H9 (cell line): ENCODE results near the gene CBX5. TPM values are rescaled to one million over a fixed set of nuclear protein-coding genes. Genes with fewer than 3 reads are reported as not detected.

ENCODE experiments used
- DNase-seq: peaks from one replicate; pipeline ENCODE4 v3.0.0-alpha.2; 2017
- H2AFZ ChIP-seq: one replicate; pipeline ENCODE4 v1.6.1; 2013; ENCODE audit warnings: mild to moderate bottlenecking, low read length, control low read depth, moderate library complexity
- H2AK5ac ChIP-seq: 2 replicates; pipeline ENCODE4 v1.6.1; 2013; ENCODE audit warnings: low read length, control low read depth, mixed read lengths; ENCODE audit not compliant: insufficient read length
- H2BK120ac ChIP-seq: one replicate; pipeline ENCODE4 v1.6.1; 2013; ENCODE audit warnings: low read depth, mild to moderate bottlenecking, low read length, control low read depth, inconsistent platforms; ENCODE audit not compliant: poor library complexity, severe bottlenecking
- H2BK12ac ChIP-seq: 2 replicates; pipeline ENCODE4 v1.6.1; 2013; ENCODE audit warnings: low read length, control low read depth, mixed read lengths, low read depth; ENCODE audit not compliant: insufficient read length
- H2BK15ac ChIP-seq: 2 replicates; pipeline ENCODE4 v1.6.1; 2013; ENCODE audit warnings: low read depth, low read length, control low read depth
- H2BK20ac ChIP-seq: one replicate; pipeline ENCODE4 v1.6.1; 2013; ENCODE audit warnings: low read depth, mild to moderate bottlenecking, low read length, control low read depth, inconsistent platforms; ENCODE audit not compliant: poor library complexity, severe bottlenecking
- H2BK5ac ChIP-seq: 2 replicates; pipeline ENCODE4 v1.6.1; 2013; ENCODE audit warnings: low read length, control low read depth, mixed read lengths; ENCODE audit not compliant: insufficient read length
- H3K14ac ChIP-seq: 2 replicates; pipeline ENCODE4 v1.6.1; 2013; ENCODE audit warnings: low read length, control low read depth; ENCODE audit not compliant: insufficient read depth
- H3K18ac ChIP-seq: 2 replicates; pipeline ENCODE4 v1.6.1; 2013; ENCODE audit warnings: low read depth, mild to moderate bottlenecking, mixed read lengths, low read length, control low read depth; ENCODE audit not compliant: insufficient read length
- H3K23ac ChIP-seq: 2 replicates; pipeline ENCODE4 v1.6.1; 2013; ENCODE audit warnings: low read length, control low read depth, mixed read lengths, low read depth; ENCODE audit not compliant: insufficient read length
- H3K23me2 ChIP-seq: 2 replicates; pipeline ENCODE4 v1.6.1; 2013; ENCODE audit warnings: low read depth, mild to moderate bottlenecking, mixed read lengths, low read length, control low read depth; ENCODE audit not compliant: insufficient read length, poor library complexity, severe bottlenecking
- H3K27ac ChIP-seq: 2 replicates; pipeline ENCODE4 v1.5.1; 2013; ENCODE audit warnings: low read length, control low read depth, mixed read lengths, low read depth; ENCODE audit not compliant: insufficient read length
- H3K27me3 ChIP-seq: 2 replicates; pipeline ENCODE4 v1.6.1; 2013; ENCODE audit warnings: low read length, control low read depth, inconsistent platforms; ENCODE audit not compliant: insufficient read depth
- H3K4ac ChIP-seq: 2 replicates; pipeline ENCODE4 v1.6.1; 2013; ENCODE audit warnings: low read depth, mild to moderate bottlenecking, control low read depth, inconsistent platforms, low read length, moderate library complexity
- H3K4me1 ChIP-seq: 2 replicates; pipeline ENCODE4 v1.6.1; 2013; ENCODE audit warnings: low read length, control low read depth, inconsistent platforms; ENCODE audit not compliant: insufficient read depth
- H3K4me2 ChIP-seq: 2 replicates; pipeline ENCODE4 v1.6.1; 2013; ENCODE audit warnings: low read length, control low read depth, mixed read lengths; ENCODE audit not compliant: insufficient read length, insufficient read depth
- H3K56ac ChIP-seq: 2 replicates; pipeline ENCODE4 v1.6.1; 2013; ENCODE audit warnings: low read depth, mild to moderate bottlenecking, mixed read lengths, low read length, control low read depth; ENCODE audit not compliant: insufficient read length
- H3K79me1 ChIP-seq: 2 replicates; pipeline ENCODE4 v1.6.1; 2013; ENCODE audit warnings: low read depth, mild to moderate bottlenecking, moderate library complexity, low read length, control low read depth, inconsistent platforms; ENCODE audit not compliant: insufficient read depth, poor library complexity, severe bottlenecking
- H3K79me2 ChIP-seq: 2 replicates; pipeline ENCODE4 v1.6.1; 2013; ENCODE audit warnings: low read length, control low read depth, inconsistent platforms; ENCODE audit not compliant: insufficient read depth
- H3K9ac ChIP-seq: 2 replicates; pipeline ENCODE4 v1.6.1; 2013; ENCODE audit warnings: low read length, control low read depth, mixed read lengths; ENCODE audit not compliant: insufficient read length; ENCODE audit errors: extremely low read depth
- H3K9me3 ChIP-seq: one replicate; pipeline ENCODE4 v1.6.1; 2013; ENCODE audit warnings: low read depth, low read length, inconsistent platforms; ENCODE audit not compliant: control insufficient read depth
- H3T11ph ChIP-seq: one replicate; pipeline ENCODE4 v1.6.1; 2013; ENCODE audit warnings: mild to moderate bottlenecking, low read length, control low read depth, inconsistent platforms
- H4K20me1 ChIP-seq: one replicate; pipeline ENCODE4 v1.6.1; 2013; ENCODE audit not compliant: control insufficient read depth, insufficient read length, insufficient read depth
- H4K5ac ChIP-seq: 2 replicates; pipeline ENCODE4 v1.6.1; 2013; ENCODE audit warnings: low read depth, mild to moderate bottlenecking, mixed read lengths, low read length, control low read depth; ENCODE audit not compliant: insufficient read length
- H4K8ac ChIP-seq: replicated peaks from 2 replicates; pipeline ENCODE4 v1.6.1; 2013; ENCODE audit warnings: low read length, control low read depth, mixed read lengths, low read depth; ENCODE audit not compliant: insufficient read length
- H4K91ac ChIP-seq: 2 replicates; pipeline ENCODE4 v1.6.1; 2013; ENCODE audit warnings: low read depth, mild to moderate bottlenecking, moderate library complexity, mixed read lengths, low read length, control low read depth; ENCODE audit not compliant: insufficient read length
- H3K27ac Mint-ChIP-seq, 3 experiments: 2 replicates in 2 of 3; 3 replicates in 1 of 3; pipeline ENCODE4 v1.8.0; 2020 to 2021; ENCODE audit warnings: mixed read lengths in 3 of 3, mild to moderate bottlenecking in 1 of 3, moderate library complexity in 1 of 3
- H3K27me3 Mint-ChIP-seq: 2 replicates; pipeline ENCODE4 v1.8.0; 2021; ENCODE audit warnings: low read depth, mild to moderate bottlenecking, moderate library complexity, mixed read lengths
- H3K36me3 Mint-ChIP-seq, 3 experiments: 2 replicates in 2 of 3; 3 replicates in 1 of 3; pipeline ENCODE4 v1.8.0; 2020 to 2021; ENCODE audit warnings: low read depth in 3 of 3, mixed read lengths in 3 of 3; ENCODE audit not compliant: insufficient read depth in 1 of 3
- H3K4me1 Mint-ChIP-seq, 2 experiments: 2 replicates each; pipeline ENCODE4 v1.8.0; 2020; ENCODE audit warnings: mixed read lengths in 2 of 2
- H3K4me3 Mint-ChIP-seq, 2 experiments: 2 replicates in 1 of 2; 3 replicates in 1 of 2; pipeline ENCODE4 v1.8.0; 2020 to 2021; ENCODE audit warnings: mild to moderate bottlenecking in 2 of 2, mixed read lengths in 2 of 2, moderate library complexity in 1 of 2
- H3K9me3 Mint-ChIP-seq, 2 experiments: 2 replicates in 1 of 2; 3 replicates in 1 of 2; pipeline ENCODE4 v1.8.0; 2020; ENCODE audit warnings: mild to moderate bottlenecking in 2 of 2, mixed read lengths in 2 of 2, moderate library complexity in 1 of 2
- CTCF ChIP-seq: fragments of 200-600 bp; sonication (generic); conservative IDR thresholded peaks from 3 replicates; pipeline ENCODE4 v1.8.0; 2021; ENCODE audit warnings: antibody characterized with exemption, mild to moderate bottlenecking
- WGBS: extraction: QIAGEN DNeasy Blood & Tissue Kit; methylation state at CpG from one replicate; pipeline ENCODE4 v1.1.7; 2013; ENCODE audit warnings: missing lambda C conversion rate, low lambda C conversion rate, mixed read lengths; ENCODE audit not compliant: insufficient read length; ENCODE audit errors: extremely low coverage; 5-methylcytosine and 5-hydroxymethylcytosine counted together
- total RNA-seq: library from RNA; stranded (reverse); gene quantifications from 2 replicates; pipeline ENCODE4 v1.2.1, GENCODE V29; 2021

Gene CBX5
- total RNA-seq, 1 experiment from 2014 or later: 206 TPM

GRCh38 chr12:54193434-54193833 is 86.5 kb downstream of the CBX5 start:
- Histone ChIP-seq H4K5ac (no peak overlapping the region), H3K4me1 (0 out of 2 replicates have a peak, but pooled peaks cover 2% of the 10 kb centered on the region), H2AK5ac (no peak overlapping the region), H3K4ac (no peak overlapping the region), H3K23me2 (no peaks in the 10 kb centered on the region), H3K79me2 (no peaks in the 10 kb centered on the region), H3K23ac (no peak overlapping the region), H2BK12ac (no peak overlapping the region), H3K14ac (no peak overlapping the region), H3K79me1 (no peaks in the 10 kb centered on the region), H3K27ac (no peak overlapping the region), H3T11ph (no peak overlapping the region), H3K9me3 (no peaks in the 10 kb centered on the region), H2BK15ac (no peak overlapping the region), H3K18ac (no peak overlapping the region), H3K9ac (no peak overlapping the region), H2BK120ac (no peak overlapping the region), H4K20me1 (no peaks in the 10 kb centered on the region), H3K4me2 (no peak overlapping the region), H2AFZ (no peak overlapping the region), H2BK20ac (no peak overlapping the region), H4K91ac (no peak overlapping the region), H3K56ac (no peak overlapping the region), H4K8ac (no peak overlapping the region), H2BK5ac (no peak overlapping the region), H3K27me3 (peaks cover 14% of the 10 kb centered on the region; the same call in 1 of the 2 replicates)
- Mint-ChIP-seq H3K4me3 (no peak overlapping the region), H3K27me3 (peaks cover 91% of the 10 kb centered on the region), H3K4me1 (peaks cover 8 to 22% of the 10 kb centered on the region in 2 experiments), H3K9me3 (no peaks in the 10 kb centered on the region), H3K36me3 (no peaks in the 10 kb centered on the region), H3K27ac (no peak overlapping the region)
- WGBS: no CpG with 5 or more reads among the region's 7 CpGs
- no peak for DNase-seq
- TF ChIP-seq CTCF: no peak
